ENCODE data around the gene TERT.

Gene TERT

GRCh38 chr5:1228120-1228519, 66.7 kb downstream of the TERT start:
- H3K4me1 ChIP-seq (ENCODE audit: control insufficient read depth, low read depth, low read length): no peaks in the 10 kb centered on the region
- no CpG with 5 or more reads among the region's 15 CpGs for whole genome bisulfite sequencing (ENCODE audit: extremely low coverage, insufficient coverage, low lambda C conversion rate)
- no peak overlapping the region for H3K4me3 ChIP-seq (ENCODE audit: low read length)
- no peaks in the 10 kb centered on the region for H3K79me1 ChIP-seq (ENCODE audit: low read length)
- H3K36me3 ChIP-seq (ENCODE audit: control insufficient read depth, insufficient read depth, low read length): no peaks in the 10 kb centered on the region
- no peaks in the 10 kb centered on the region for H3K27me3 ChIP-seq (ENCODE audit: insufficient read depth, low read length, poor library complexity)
- no peak overlapping the region for H3K23ac ChIP-seq (ENCODE audit: low read length)
- H2AK5ac ChIP-seq (ENCODE audit: low read length): no peak overlapping the region
- no peak overlapping the region for H3K56ac ChIP-seq (ENCODE audit: low read length)
- no peak overlapping the region for H3K4ac ChIP-seq (ENCODE audit: low read depth, low read length)
- H2BK120ac ChIP-seq (ENCODE audit: low read depth, low read length): no peak overlapping the region
- DNase-seq: no peak
- no peak overlapping the region for H3K9ac ChIP-seq (ENCODE audit: low read length)
- no peak overlapping the region for H4K8ac ChIP-seq (ENCODE audit: low read depth, low read length)
- no peak overlapping the region for H3K18ac ChIP-seq (ENCODE audit: low read length)
- H4K5ac ChIP-seq (ENCODE audit: low read length): no peak overlapping the region
- H3K79me2 ChIP-seq (ENCODE audit: control insufficient read depth, insufficient read depth, low read length): no peaks in the 10 kb centered on the region
- H2BK5ac ChIP-seq (ENCODE audit: low read length): no peak overlapping the region
- no peak overlapping the region for H3K27ac ChIP-seq (ENCODE audit: low read depth, low read length)
- H3K4me2 ChIP-seq (ENCODE audit: low read length): no peak overlapping the region
- H2BK15ac ChIP-seq (replicated peaks; ENCODE audit: low read depth): no peak overlapping the region

GRCh38 chr5:1227667-1228066, 67.2 kb downstream of the TERT start:
- no peak overlapping the region for H3K18ac ChIP-seq (ENCODE audit: low read length)
- no peak overlapping the region for H3K23ac ChIP-seq (ENCODE audit: low read length)
- no peak overlapping the region for H2BK15ac ChIP-seq (replicated peaks; ENCODE audit: low read depth)
- no peaks in the 10 kb centered on the region for H3K36me3 ChIP-seq (ENCODE audit: control insufficient read depth, insufficient read depth, low read length)
- no peak overlapping the region for H3K56ac ChIP-seq (ENCODE audit: low read length)
- no peak overlapping the region for H2BK120ac ChIP-seq (ENCODE audit: low read depth, low read length)
- H2BK5ac ChIP-seq (ENCODE audit: low read length): no peak overlapping the region
- no peaks in the 10 kb centered on the region for H3K79me1 ChIP-seq (ENCODE audit: low read length)
- H3K27ac ChIP-seq (ENCODE audit: low read depth, low read length): no peak overlapping the region
- no peak for DNase-seq
- H3K4me1 ChIP-seq (ENCODE audit: control insufficient read depth, low read depth, low read length): no peaks in the 10 kb centered on the region
- H3K79me2 ChIP-seq (ENCODE audit: control insufficient read depth, insufficient read depth, low read length): no peaks in the 10 kb centered on the region
- no peak overlapping the region for H4K5ac ChIP-seq (ENCODE audit: low read length)
- H3K4me3 ChIP-seq (ENCODE audit: low read length): no peak overlapping the region
- no peak overlapping the region for H4K8ac ChIP-seq (ENCODE audit: low read depth, low read length)
- no peak overlapping the region for H3K4me2 ChIP-seq (ENCODE audit: low read length)
- no peak overlapping the region for H2AK5ac ChIP-seq (ENCODE audit: low read length)
- WGBS (ENCODE audit: extremely low coverage, insufficient coverage, low lambda C conversion rate): no CpG with 5 or more reads among the region's 14 CpGs
- no peaks in the 10 kb centered on the region for H3K27me3 ChIP-seq (ENCODE audit: insufficient read depth, low read length, poor library complexity)
- H3K9ac ChIP-seq (ENCODE audit: low read length): no peak overlapping the region
- H3K4ac ChIP-seq (ENCODE audit: low read depth, low read length): no peak overlapping the region

DNA sequence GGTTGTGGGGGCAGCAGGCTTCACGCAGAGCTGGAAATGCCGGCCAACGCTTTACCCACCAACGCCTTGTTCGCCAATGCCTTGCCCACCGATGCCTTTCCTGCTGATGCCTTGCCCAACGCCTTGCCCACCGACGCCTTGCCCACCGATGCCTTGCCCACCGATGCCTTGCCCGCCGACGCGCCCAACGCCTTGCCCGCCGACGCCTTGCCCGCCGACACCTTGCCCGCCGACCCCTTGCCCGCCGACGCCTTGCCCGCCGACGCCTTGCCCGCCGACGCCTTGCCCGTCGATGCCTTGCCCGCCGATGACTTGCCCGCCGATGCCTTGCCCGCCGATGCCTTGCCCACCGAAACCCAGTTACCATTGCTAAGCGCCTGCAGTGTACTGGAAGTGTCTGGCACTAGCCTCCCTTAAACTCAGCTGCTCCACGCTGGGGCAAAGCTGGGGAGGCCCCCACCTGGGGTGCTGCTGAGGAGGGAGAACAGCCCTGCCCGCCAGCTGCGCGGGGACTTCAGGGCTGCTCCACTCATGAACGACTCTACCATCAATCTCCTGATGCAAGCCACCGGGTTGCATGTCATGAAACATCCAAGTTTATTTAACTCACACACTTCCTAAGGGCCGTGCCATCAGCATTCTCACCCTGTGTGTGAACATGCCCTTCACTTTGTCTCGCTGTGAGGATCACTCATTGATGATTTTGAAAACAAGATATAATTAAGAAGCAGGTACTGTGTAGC, 67.9 kb downstream of the TERT start:
- Histone ChIP-seq H3K4me3 (ENCODE audit: low read length) (no peak overlapping the region), H2BK5ac (ENCODE audit: low read length) (no peak overlapping the region), H2AK5ac (ENCODE audit: low read length) (no peak overlapping the region), H3K18ac (ENCODE audit: low read length) (no peak overlapping the region), H3K36me3 (ENCODE audit: control insufficient read depth, insufficient read depth, low read length) (no peaks in the 10 kb centered on the region), H4K8ac (ENCODE audit: low read depth, low read length) (no peak overlapping the region), H3K4me1 (ENCODE audit: control insufficient read depth, low read depth, low read length) (no peaks in the 10 kb centered on the region), H3K27ac (ENCODE audit: low read depth, low read length) (no peak overlapping the region), H3K4ac (ENCODE audit: low read depth, low read length) (no peak overlapping the region), H3K4me2 (ENCODE audit: low read length) (no peak overlapping the region), H3K56ac (ENCODE audit: low read length) (no peak overlapping the region), H3K23ac (ENCODE audit: low read length) (no peak overlapping the region), H3K79me2 (ENCODE audit: control insufficient read depth, insufficient read depth, low read length) (no peaks in the 10 kb centered on the region), H4K5ac (ENCODE audit: low read length) (no peak overlapping the region), H3K27me3 (ENCODE audit: insufficient read depth, low read length, poor library complexity) (no peaks in the 10 kb centered on the region), H3K79me1 (ENCODE audit: low read length) (no peaks in the 10 kb centered on the region), H2BK15ac (replicated peaks; ENCODE audit: low read depth) (no peak overlapping the region), H3K9ac (ENCODE audit: low read length) (no peak overlapping the region), H2BK120ac (ENCODE audit: low read depth, low read length) (no peak overlapping the region)
- WGBS (ENCODE audit: extremely low coverage, insufficient coverage, low lambda C conversion rate): no CpG with 5 or more reads among the region's 50 CpGs
- no peak for DNase-seq

- Histone ChIP-seq H4K5ac (ENCODE audit: low read length) (no peak overlapping the region), H2BK15ac (replicated peaks; ENCODE audit: low read depth) (no peak overlapping the region), H3K79me2 (ENCODE audit: control insufficient read depth, insufficient read depth, low read length) (no peaks in the 10 kb centered on the region), H3K9ac (ENCODE audit: low read length) (no peak overlapping the region), H3K4me1 (ENCODE audit: control insufficient read depth, low read depth, low read length) (no peaks in the 10 kb centered on the region), H2BK5ac (ENCODE audit: low read length) (no peak overlapping the region), H3K79me1 (ENCODE audit: low read length) (no peaks in the 10 kb centered on the region), H3K27me3 (ENCODE audit: insufficient read depth, low read length, poor library complexity) (no peaks in the 10 kb centered on the region), H3K18ac (ENCODE audit: low read length) (no peak overlapping the region), H2AK5ac (ENCODE audit: low read length) (no peak overlapping the region), H3K23ac (ENCODE audit: low read length) (no peak overlapping the region), H3K4ac (ENCODE audit: low read depth, low read length) (no peak overlapping the region), H3K56ac (ENCODE audit: low read length) (no peak overlapping the region), H2BK120ac (ENCODE audit: low read depth, low read length) (no peak overlapping the region), H3K27ac (ENCODE audit: low read depth, low read length) (no peak overlapping the region), H3K36me3 (ENCODE audit: control insufficient read depth, insufficient read depth, low read length) (no peaks in the 10 kb centered on the region), H3K4me2 (ENCODE audit: low read length) (no peak overlapping the region), H4K8ac (ENCODE audit: low read depth, low read length) (no peak overlapping the region), H3K4me3 (ENCODE audit: low read length) (no peak overlapping the region)
- WGBS (ENCODE audit: extremely low coverage, insufficient coverage, low lambda C conversion rate): no CpG with 5 or more reads among the region's 12 CpGs
- DNase-seq: no peak
Observed at GRCh38 chr5:1226231-1226630, 68.6 kb downstream of the TERT start.

- no peak within 1 kb of the TSS for H3K56ac ChIP-seq (ENCODE audit: low read length)
- H3K27me3 ChIP-seq (ENCODE audit: insufficient read depth, low read length, poor library complexity): no peaks in the 10 kb centered on the region
- no peak within 1 kb of the TSS for H2BK120ac ChIP-seq (ENCODE audit: low read depth, low read length)
- H2AK5ac ChIP-seq (ENCODE audit: low read length): no peak within 1 kb of the TSS
- no peak within 1 kb of the TSS for H3K23ac ChIP-seq (ENCODE audit: low read length)
- no peak within 1 kb of the TSS for H3K4me2 ChIP-seq (ENCODE audit: low read length)
- WGBS (ENCODE audit: extremely low coverage, insufficient coverage, low lambda C conversion rate): no CpG with 5 or more reads among the region's 11 CpGs
- no peak within 1 kb of the TSS for H4K8ac ChIP-seq (ENCODE audit: low read depth, low read length)
- no peak within 1 kb of the TSS for H3K9ac ChIP-seq (ENCODE audit: low read length)
- no peak within 1 kb of the TSS for H2BK15ac ChIP-seq (replicated peaks; ENCODE audit: low read depth)
- no peak for DNase-seq
- H4K5ac ChIP-seq (ENCODE audit: low read length): no peak within 1 kb of the TSS
- H3K18ac ChIP-seq (ENCODE audit: low read length): no peak within 1 kb of the TSS
- no peak within 1 kb of the TSS for H3K4me3 ChIP-seq (ENCODE audit: low read length)
- no peaks in the 10 kb centered on the region for H3K4me1 ChIP-seq (ENCODE audit: control insufficient read depth, low read depth, low read length)
- H3K4ac ChIP-seq (ENCODE audit: low read depth, low read length): no peak within 1 kb of the TSS
- H3K36me3 ChIP-seq (ENCODE audit: control insufficient read depth, insufficient read depth, low read length): no peaks in the 10 kb centered on the region
- no peak within 1 kb of the TSS for H2BK5ac ChIP-seq (ENCODE audit: low read length)
- no peaks in the 10 kb centered on the region for H3K79me1 ChIP-seq (ENCODE audit: low read length)
- no peak within 1 kb of the TSS for H3K27ac ChIP-seq (ENCODE audit: low read depth, low read length)
- no peaks in the 10 kb centered on the region for H3K79me2 ChIP-seq (ENCODE audit: control insufficient read depth, insufficient read depth, low read length)
Observed at GRCh38 chr5:1225081-1225480, 69.8 kb downstream of the TERT start, which contains the start of gene SLC6A18. Gene SLC6A18, plus strand, starts transcription at chr5:1225381. Its CDS starts 97 bp downstream, at chr5:1225478.

GRCh38 chr5:1224631-1225030, 70.2 kb downstream of the TERT start:
- no peak overlapping the region for H3K4me2 ChIP-seq (ENCODE audit: low read length)
- H2BK120ac ChIP-seq (ENCODE audit: low read depth, low read length): no peak overlapping the region
- H3K9ac ChIP-seq (ENCODE audit: low read length): no peak overlapping the region
- H4K5ac ChIP-seq (ENCODE audit: low read length): no peak overlapping the region
- H3K56ac ChIP-seq (ENCODE audit: low read length): no peak overlapping the region
- no peaks in the 10 kb centered on the region for H3K79me1 ChIP-seq (ENCODE audit: low read length)
- H3K36me3 ChIP-seq (ENCODE audit: control insufficient read depth, insufficient read depth, low read length): no peaks in the 10 kb centered on the region
- no peaks in the 10 kb centered on the region for H3K27me3 ChIP-seq (ENCODE audit: insufficient read depth, low read length, poor library complexity)
- no peak overlapping the region for H3K18ac ChIP-seq (ENCODE audit: low read length)
- no peaks in the 10 kb centered on the region for H3K4me1 ChIP-seq (ENCODE audit: control insufficient read depth, low read depth, low read length)
- DNase-seq: no peak
- H3K4ac ChIP-seq (ENCODE audit: low read depth, low read length): no peak overlapping the region
- no peak overlapping the region for H2BK15ac ChIP-seq (replicated peaks; ENCODE audit: low read depth)
- no CpG with 5 or more reads among the region's 15 CpGs for WGBS (ENCODE audit: extremely low coverage, insufficient coverage, low lambda C conversion rate)
- no peak overlapping the region for H2AK5ac ChIP-seq (ENCODE audit: low read length)
- H4K8ac ChIP-seq (ENCODE audit: low read depth, low read length): no peak overlapping the region
- no peak overlapping the region for H3K4me3 ChIP-seq (ENCODE audit: low read length)
- H3K23ac ChIP-seq (ENCODE audit: low read length): no peak overlapping the region
- H3K27ac ChIP-seq (ENCODE audit: low read depth, low read length): no peak overlapping the region
- no peak overlapping the region for H2BK5ac ChIP-seq (ENCODE audit: low read length)
- H3K79me2 ChIP-seq (ENCODE audit: control insufficient read depth, insufficient read depth, low read length): no peaks in the 10 kb centered on the region

Data from mesendoderm (in vitro differentiated cells).